HCT116 (cell line): ENCODE measurements around the gene ZNF335. TPM values are rescaled to one million over a fixed set of nuclear protein-coding genes. Genes with fewer than 3 reads are reported as not detected.

Experiments
- ATAC-seq: fragments of 200-7000 bp; cut with Tn5 transposase; 2 replicates; pipeline ENCODE4 v1.9.1; 2020; ENCODE audit warnings: mild to moderate bottlenecking, moderate library complexity
- BruUV-seq: library from RNA; stranded (reverse); fragments of 400-500 nt; replicated peaks from 2 replicates; lab custom pipeline; 2021; lab: Mats Ljungman, UMichigan
- CTCF ChIA-PET: fragments of 300-600 bp; sonication (Branson Sonifier 250); formaldehyde crosslinking; loops from one replicate; lab custom pipeline; 2021; ENCODE audit warnings: antibody characterized with exemption; lab: Charles Lee
- POLR2A ChIA-PET: fragments of 300-600, 350-600 bp; sonication (Branson Sonifier 250); formaldehyde crosslinking; loops from one replicate; lab custom pipeline; 2021; ENCODE audit warnings: antibody characterized with exemption; lab: Charles Lee
- RAD21 ChIA-PET, 2 experiments: fragments of 300-600 bp; sonication (Branson Sonifier 250); formaldehyde crosslinking; loops; one replicate each; lab custom pipeline; 2023; ENCODE audit warnings: low total read pairs in 2 of 2; ENCODE audit not compliant: uncharacterized antibody in 2 of 2, unreplicated experiment in 2 of 2, low non-redundant PET in 1 of 2; lab: Charles Lee
- DNase-seq: peaks from one replicate; pipeline ENCODE4 v3.0.0-alpha.2; 2010; ENCODE audit warnings: low read depth, low spot score
- H2AFZ ChIP-seq: fragments of 200-600 bp; shearing (Covaris generic), sonication (generic); 2 replicates; pipeline ENCODE4 v1.6.1; 2017; ENCODE audit warnings: low read depth, mixed run types, mixed read lengths, antibody characterized with exemption, low read length; ENCODE audit not compliant: poor library complexity, severe bottlenecking
- H3K27ac ChIP-seq: 2 replicates; pipeline ENCODE4 v1.5.1; 2012; ENCODE audit warnings: low read depth, low read length
- H3K27me3 ChIP-seq: fragments of 200-600 bp; sonication (generic); 2 replicates; pipeline ENCODE4 v1.6.1; 2016; ENCODE audit warnings: mixed run types, low read length, mixed read lengths; ENCODE audit not compliant: insufficient read depth
- H3K36me3 ChIP-seq, 2 experiments: fragments of 200-500 bp in 1 of 2; fragments of 200-600 bp in 1 of 2; sonication (Bioruptor generic) in 1 of 2; sonication (generic) in 1 of 2; 2 replicates each; pipeline versions ENCODE4 v1.5.1 to v1.6.1; 2014 to 2016; ENCODE audit warnings: low read length in 2 of 2, inconsistent platforms in 1 of 2, mixed read lengths in 1 of 2, mixed run types in 1 of 2; ENCODE audit not compliant: insufficient read depth in 2 of 2, control insufficient read depth in 1 of 2
- H3K4me1 ChIP-seq, 2 experiments: fragments of 200-600 bp in 1 of 2; sonication (generic) in 1 of 2; 2 replicates each; pipeline versions ENCODE4 v1.5.1 to v1.6.1; 2012 to 2017; ENCODE audit warnings: low read length in 2 of 2, inconsistent platforms in 1 of 2, mild to moderate bottlenecking in 1 of 2, mixed read lengths in 1 of 2, mixed run types in 1 of 2, moderate library complexity in 1 of 2; ENCODE audit not compliant: insufficient read depth in 2 of 2, control insufficient read depth in 1 of 2
- H3K4me2 ChIP-seq: fragments of 200-600 bp; sonication (generic); 2 replicates; pipeline ENCODE4 v1.6.1; 2017; ENCODE audit warnings: mixed run types, low read length, mixed read lengths
- H3K4me3 ChIP-seq, 2 experiments: fragments of 200-600 bp in 1 of 2; sonication (generic) in 1 of 2; replicated peaks in 1 of 2; 2 replicates each; pipeline ENCODE4 v1.5.1; 2011 to 2016; ENCODE audit warnings: low read length in 2 of 2, control low read depth in 1 of 2, low read depth in 1 of 2, mild to moderate bottlenecking in 1 of 2, mixed read lengths in 1 of 2, mixed run types in 1 of 2
- H3K79me2 ChIP-seq: fragments of 200-600 bp; sonication (generic); 2 replicates; pipeline ENCODE4 v1.6.1; 2017; ENCODE audit warnings: mild to moderate bottlenecking, mixed run types, low read length, moderate library complexity, mixed read lengths; ENCODE audit not compliant: insufficient read depth
- H3K9ac ChIP-seq: fragments of 200-600 bp; sonication (generic); 2 replicates; pipeline ENCODE4 v1.6.1; 2016; ENCODE audit warnings: low read length, mixed read lengths
- H3K9me2 ChIP-seq: fragments of 200-600 bp; sonication (generic), shearing (Covaris generic); 2 replicates; pipeline ENCODE4 v1.6.1; 2017; ENCODE audit warnings: mixed run types, mild to moderate bottlenecking, moderate library complexity; ENCODE audit not compliant: insufficient read depth
- H3K9me3 ChIP-seq, 2 experiments: fragments of 200-500 bp in 1 of 2; fragments of 200-600 bp in 1 of 2; sonication (Bioruptor generic) in 1 of 2; sonication (generic) in 1 of 2; 2 replicates each; pipeline ENCODE4 v1.6.1; 2014 to 2017; ENCODE audit warnings: low read length in 2 of 2, mixed read lengths in 2 of 2, inconsistent platforms in 1 of 2, low read depth in 1 of 2, mild to moderate bottlenecking in 1 of 2, mixed run types in 1 of 2, moderate library complexity in 1 of 2; ENCODE audit not compliant: control insufficient read depth in 1 of 2, insufficient read depth in 1 of 2
- H4K20me1 ChIP-seq: fragments of 200-600 bp; sonication (generic), shearing (Covaris generic); 2 replicates; pipeline ENCODE4 v1.6.1; 2017; ENCODE audit warnings: mixed run types, mild to moderate bottlenecking, moderate library complexity; ENCODE audit not compliant: insufficient read depth
- CEBPB ChIP-seq: IDR thresholded peaks from 2 replicates; pipeline ENCODE4 v1.6.1; 2012; ENCODE audit warnings: low read depth
- JUND ChIP-seq: IDR thresholded peaks from 2 replicates; pipeline ENCODE4 v1.6.1; 2012
- MAX ChIP-seq: IDR thresholded peaks from 2 replicates; pipeline ENCODE4 v1.6.1; 2012
- POLR2A ChIP-seq: IDR thresholded peaks from 2 replicates; pipeline ENCODE4 v1.7.0; 2011; ENCODE audit warnings: borderline replicate concordance; ENCODE audit not compliant: insufficient read depth, insufficient read length; ENCODE audit errors: extremely low read depth
- SP1 ChIP-seq: IDR thresholded peaks from 2 replicates; pipeline ENCODE4 v1.6.1; 2012; ENCODE audit warnings: low read depth
- TCF7L2 ChIP-seq: IDR thresholded peaks from 2 replicates; pipeline ENCODE4 v1.7.0; 2011; ENCODE audit warnings: borderline replicate concordance, inconsistent platforms; ENCODE audit not compliant: insufficient read depth, insufficient read length; ENCODE audit errors: extremely low read depth
- YY1 ChIP-seq: IDR thresholded peaks from 2 replicates; pipeline ENCODE4 v1.6.1; 2011; ENCODE audit warnings: low read length, low read depth, moderate library complexity, mild to moderate bottlenecking; ENCODE audit not compliant: insufficient replicate concordance; ENCODE audit errors: extremely low read depth
- ZFX ChIP-seq: fragments of 450-650 bp; IDR thresholded peaks from 2 replicates; pipeline ENCODE4 v1.6.1; 2017
- ZNF274 ChIP-seq: fragments of 200-500 bp; sonication (Bioruptor generic); IDR thresholded peaks from 2 replicates; pipeline ENCODE4 v1.6.1; 2014; ENCODE audit warnings: mild to moderate bottlenecking, low read depth, low read length, inconsistent platforms
- intact Hi-C: fragments of 100-400 bp; cut with micrococcal nuclease; formaldehyde crosslinking; loops from 2 replicates; pipeline ENCODE4 v1.10.0; 2022
- total RNA-seq: library from RNA; stranded (reverse); gene quantifications from one replicate; pipeline ENCODE4 v1.2.1, GENCODE V29; 2021; ENCODE audit not compliant: unreplicated experiment
- TF ChIP-seq, protein P1 (sequence below): IDR thresholded peaks from 2 replicates; pipeline ENCODE4 v1.6.1; 2012
- TF ChIP-seq, protein P2 (sequence below), 3 experiments: fragments of 200-600 bp in 1 of 3; sonication (generic) in 1 of 3; IDR thresholded peaks in 2 of 3; conservative IDR thresholded peaks in 1 of 3; 2 replicates each; pipeline ENCODE4 v1.5.1; 2012 to 2017; ENCODE audit warnings: low read depth in 2 of 3, low read length in 2 of 3, antibody characterized with exemption in 1 of 3, borderline replicate concordance in 1 of 3, control low read depth in 1 of 3, mild to moderate bottlenecking in 1 of 3, mixed read lengths in 1 of 3, mixed run types in 1 of 3, moderate library complexity in 1 of 3; ENCODE audit not compliant: insufficient read depth in 1 of 3

The ZNF335 gene
- total RNA-seq, 1 experiment from 2014 or later, result 20.8 TPM

GRCh38 chr20:46009816-46010215, 37.8 kb upstream of the ZNF335 start:
- Histone ChIP-seq H3K9me2 (no peaks in the 10 kb centered on the region), H3K4me3 (no peak overlapping the region), H3K27me3 (peaks cover 5% of the 10 kb centered on the region; the same call in 1 of the 2 replicates), H3K9me3 (no peaks in the 10 kb centered on the region), H3K4me2 (no peak overlapping the region), H3K36me3 (no peaks in the 10 kb centered on the region), H3K27ac (no peak overlapping the region), H3K79me2 (no peaks in the 10 kb centered on the region), H3K4me1 (peaks cover 9 to 21% of the 10 kb centered on the region in 2 experiments), H2AFZ (no peak overlapping the region), H4K20me1 (no peaks in the 10 kb centered on the region), H3K9ac (no peak overlapping the region)
- ChIA-PET POLR2A (no interaction called here), RAD21 (no interaction called here), CTCF (no interaction called here)
- no TSS peak for BruUV-seq
- no peak for DNase-seq
- no peak for ATAC-seq
- no peak for TF ChIP-seq SP1
- no peak for TF ChIP-seq JUND
- no peak for TF ChIP-seq YY1
- no peak for TF ChIP-seq ZNF274
- TF ChIP-seq ZFX, result no peak
- intact Hi-C loops, result no loop called here

DNA sequence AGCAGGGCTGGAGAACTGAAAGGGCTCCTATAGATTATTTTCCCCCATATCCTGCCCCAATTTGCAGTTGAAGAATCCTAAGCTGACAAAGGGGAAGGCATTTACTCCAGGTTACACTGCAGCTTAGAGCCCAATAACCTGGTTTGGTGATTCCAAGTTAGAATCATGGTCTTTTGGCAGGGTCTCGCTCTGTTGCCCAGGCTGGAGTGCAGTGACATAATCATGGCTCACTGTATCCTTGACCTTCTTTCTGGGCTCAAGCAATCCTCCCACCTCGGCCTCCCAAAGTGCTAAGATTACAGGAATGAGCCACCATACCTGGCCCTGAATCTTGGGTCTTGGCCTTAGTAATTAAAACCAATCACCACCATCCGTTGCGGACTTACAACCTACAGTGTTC, 35.7 kb upstream of the ZNF335 start:
- ATAC-seq (no peak), DNase-seq (no peak)
- Histone ChIP-seq H3K9me3 (no peaks in the 10 kb centered on the region), H4K20me1 (no peaks in the 10 kb centered on the region), H3K4me1 (peaks cover 3 to 6% of the 10 kb centered on the region in 2 experiments; a peak in 3 of 4 replicates), H3K9ac (no peak overlapping the region), H3K27ac (no peak overlapping the region), H3K4me3 (no peak overlapping the region), H3K79me2 (no peaks in the 10 kb centered on the region), H3K4me2 (no peak overlapping the region), H3K36me3 (no peaks in the 10 kb centered on the region), H3K9me2 (no peaks in the 10 kb centered on the region), H2AFZ (no peak overlapping the region), H3K27me3 (peaks cover 5% of the 10 kb centered on the region; the same call in 1 of the 2 replicates)
- intact Hi-C loops, result no loop called here
- no peak for TF ChIP-seq CEBPB
- no peak for TF ChIP-seq TCF7L2
- TF ChIP-seq, protein P1, sequence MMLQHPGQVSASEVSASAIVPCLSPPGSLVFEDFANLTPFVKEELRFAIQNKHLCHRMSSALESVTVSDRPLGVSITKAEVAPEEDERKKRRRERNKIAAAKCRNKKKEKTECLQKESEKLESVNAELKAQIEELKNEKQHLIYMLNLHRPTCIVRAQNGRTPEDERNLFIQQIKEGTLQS, result no peak
- no peak for TF ChIP-seq MAX
- TF ChIP-seq POLR2A, result no peak
- TF ChIP-seq, protein P2, sequence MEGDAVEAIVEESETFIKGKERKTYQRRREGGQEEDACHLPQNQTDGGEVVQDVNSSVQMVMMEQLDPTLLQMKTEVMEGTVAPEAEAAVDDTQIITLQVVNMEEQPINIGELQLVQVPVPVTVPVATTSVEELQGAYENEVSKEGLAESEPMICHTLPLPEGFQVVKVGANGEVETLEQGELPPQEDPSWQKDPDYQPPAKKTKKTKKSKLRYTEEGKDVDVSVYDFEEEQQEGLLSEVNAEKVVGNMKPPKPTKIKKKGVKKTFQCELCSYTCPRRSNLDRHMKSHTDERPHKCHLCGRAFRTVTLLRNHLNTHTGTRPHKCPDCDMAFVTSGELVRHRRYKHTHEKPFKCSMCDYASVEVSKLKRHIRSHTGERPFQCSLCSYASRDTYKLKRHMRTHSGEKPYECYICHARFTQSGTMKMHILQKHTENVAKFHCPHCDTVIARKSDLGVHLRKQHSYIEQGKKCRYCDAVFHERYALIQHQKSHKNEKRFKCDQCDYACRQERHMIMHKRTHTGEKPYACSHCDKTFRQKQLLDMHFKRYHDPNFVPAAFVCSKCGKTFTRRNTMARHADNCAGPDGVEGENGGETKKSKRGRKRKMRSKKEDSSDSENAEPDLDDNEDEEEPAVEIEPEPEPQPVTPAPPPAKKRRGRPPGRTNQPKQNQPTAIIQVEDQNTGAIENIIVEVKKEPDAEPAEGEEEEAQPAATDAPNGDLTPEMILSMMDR (IDR thresholded peaks at IDR 0.05 in 2 of 3, conservative IDR thresholded peaks at IDR 0.05 in 1 of 3; ENCODE audit: borderline replicate concordance in 1 of 3, insufficient read depth in 1 of 3, low read depth in 2 of 3, low read length in 2 of 3), result no peak
- ChIA-PET POLR2A (no interaction called here), RAD21 (no interaction called here), CTCF (no interaction called here)
- no TSS peak for BruUV-seq
